Activated naive CD4-positive, alpha-beta T cell treated with anti-CD3 and anti-CD28 coated beads, Interleukin-2, amount 10 ng/mL, durations not matched to agents 7 days and 5 days (primary cell): ENCODE data around the gene LRIT2.

Source experiments
- CTCF ChIA-PET: fragments of 350-600 bp; sonication (Branson Sonifier 250); formaldehyde crosslinking; loops from one replicate; lab custom pipeline; 2021; ENCODE audit warnings: antibody characterized with exemption; lab: Charles Lee
- DNase-seq: peaks from one replicate; pipeline ENCODE4 v3.0.0-alpha.2; 2020
- H3K27ac Mint-ChIP-seq: one replicate; pipeline ENCODE4 v1.8.0; 2021; ENCODE audit warnings: mild to moderate bottlenecking, moderate library complexity, mixed read lengths
- H3K27me3 Mint-ChIP-seq: one replicate; pipeline ENCODE4 v1.8.0; 2021; ENCODE audit warnings: mild to moderate bottlenecking, mixed read lengths
- H3K36me3 Mint-ChIP-seq: one replicate; pipeline ENCODE4 v1.8.0; 2021; ENCODE audit warnings: mixed read lengths
- H3K4me1 Mint-ChIP-seq: one replicate; pipeline ENCODE4 v1.8.0; 2021; ENCODE audit warnings: mixed read lengths
- H3K4me3 Mint-ChIP-seq: one replicate; pipeline ENCODE4 v1.8.0; 2021; ENCODE audit warnings: mild to moderate bottlenecking, moderate library complexity, mixed read lengths
- H3K9me3 Mint-ChIP-seq: one replicate; pipeline ENCODE4 v1.8.0; 2021; ENCODE audit warnings: mixed read lengths

LRIT2 gene, protein sequence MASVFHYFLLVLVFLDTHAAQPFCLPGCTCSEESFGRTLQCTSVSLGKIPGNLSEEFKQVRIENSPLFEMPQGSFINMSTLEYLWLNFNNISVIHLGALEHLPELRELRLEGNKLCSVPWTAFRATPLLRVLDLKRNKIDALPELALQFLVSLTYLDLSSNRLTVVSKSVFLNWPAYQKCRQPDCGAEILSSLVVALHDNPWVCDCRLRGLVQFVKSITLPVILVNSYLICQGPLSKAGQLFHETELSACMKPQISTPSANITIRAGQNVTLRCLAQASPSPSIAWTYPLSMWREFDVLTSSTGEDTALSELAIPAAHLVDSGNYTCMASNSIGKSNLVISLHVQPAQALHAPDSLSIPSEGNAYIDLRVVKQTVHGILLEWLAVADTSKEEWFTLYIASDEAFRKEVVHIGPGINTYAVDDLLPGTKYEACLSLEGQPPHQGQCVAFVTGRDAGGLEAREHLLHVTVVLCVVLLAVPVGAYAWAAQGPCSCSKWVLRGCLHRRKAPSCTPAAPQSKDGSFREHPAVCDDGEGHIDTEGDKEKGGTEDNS

DNA sequence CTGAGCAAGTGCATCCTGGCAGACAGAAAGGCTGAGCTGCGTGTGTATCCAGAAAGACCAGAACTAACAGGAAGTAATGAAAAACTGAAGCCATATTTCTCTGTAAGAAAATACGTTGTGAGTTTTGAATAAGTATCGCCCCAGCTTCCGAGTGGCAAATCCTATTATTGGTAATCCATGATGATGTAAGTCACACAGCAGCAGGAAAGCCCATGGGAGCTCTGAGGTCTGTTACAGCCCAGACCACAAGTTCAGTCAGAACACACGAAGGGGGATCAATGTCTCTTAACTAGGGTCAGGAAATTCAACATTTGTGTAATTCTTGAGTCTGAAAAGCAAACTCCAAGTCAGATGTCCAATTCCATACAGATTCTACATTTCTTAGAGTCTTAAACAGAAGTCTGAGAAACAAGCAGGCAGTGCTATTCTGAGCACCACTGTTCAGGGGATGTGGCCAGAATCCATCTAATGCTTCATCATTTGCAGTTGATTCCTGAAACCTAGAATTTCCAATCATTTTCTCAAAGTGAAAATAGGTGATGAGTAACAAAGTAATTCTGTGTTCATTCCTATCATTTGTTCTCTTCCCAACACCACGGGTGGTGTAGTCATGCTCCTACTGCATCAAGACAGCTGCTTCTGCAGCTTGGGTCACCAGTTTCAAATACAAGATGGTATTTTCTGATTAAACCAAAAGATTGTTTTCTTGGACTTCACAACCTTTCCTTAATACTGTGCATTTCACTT, at the start of gene LRIT2:
LRIT2 (minus strand) TSS at position 118 of the 747 bp plus-strand sequence; CDS start at position 94, 24 bp downstream.
- no peak for DNase-seq
- Mint-ChIP-seq H3K27ac (no peak within 1 kb of the TSS), H3K36me3 (no peaks in the 10 kb centered on the region), H3K27me3 (peaks cover 13% of the 10 kb centered on the region), H3K4me1 (no peaks in the 10 kb centered on the region), H3K4me3 (no peak within 1 kb of the TSS), H3K9me3 (no peaks in the 10 kb centered on the region)
- CTCF ChIA-PET: no interaction called here

DNA sequence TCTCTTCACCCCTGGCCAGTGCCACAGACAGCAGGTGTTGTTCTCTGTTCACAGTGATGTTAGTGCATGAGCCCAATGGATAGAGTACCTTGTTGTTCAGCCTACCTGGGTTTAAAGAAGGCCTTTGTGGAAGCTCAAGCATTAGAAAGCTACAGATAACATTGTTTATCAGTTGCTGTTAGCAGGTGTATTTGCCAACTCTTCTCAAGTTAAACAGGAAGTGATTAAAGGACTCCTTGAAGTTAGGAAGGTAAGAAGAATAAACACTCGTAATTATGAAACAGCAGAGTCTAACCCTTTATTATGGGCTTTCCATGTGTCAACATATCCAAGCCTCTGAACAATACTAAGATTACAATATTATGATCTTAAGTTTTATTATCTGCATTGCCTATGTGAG, 45.4 kb upstream of the LRIT2 start:
- CTCF ChIA-PET: interaction anchor here (12.1 kb wide), 1 partner anchor 268 kb away, joined by 333 read pairs; no protein-coding TSS in a partner anchor
- Mint-ChIP-seq H3K4me1 (peaks cover 21% of the 10 kb centered on the region), H3K27ac (no peak overlapping the region), H3K36me3 (no peaks in the 10 kb centered on the region), H3K27me3 (peaks cover 4% of the 10 kb centered on the region), H3K9me3 (no peaks in the 10 kb centered on the region), H3K4me3 (no peak overlapping the region)
- no peak for DNase-seq

DNA sequence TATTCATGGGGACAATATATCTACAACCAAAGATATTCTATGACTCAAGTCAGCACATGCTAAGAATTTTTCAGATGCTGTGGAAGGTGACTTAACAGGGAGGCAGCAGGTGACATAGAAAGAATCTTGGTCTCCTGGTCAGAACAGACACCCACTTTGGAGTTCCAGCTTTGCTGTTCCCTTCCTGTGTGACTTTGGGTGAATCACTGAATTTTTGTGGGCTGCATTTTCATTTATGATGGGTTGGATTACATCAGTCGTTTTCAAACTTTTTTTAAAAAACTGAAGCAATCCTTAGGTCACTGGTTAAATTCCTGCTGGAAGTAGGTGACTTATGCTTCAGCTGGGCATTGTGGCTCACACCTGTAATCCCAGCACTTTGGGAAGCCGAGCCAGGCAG, 44.4 kb upstream of the LRIT2 start:
- Mint-ChIP-seq H3K27ac (no peak overlapping the region), H3K36me3 (no peaks in the 10 kb centered on the region), H3K4me3 (no peak overlapping the region)

DNA sequence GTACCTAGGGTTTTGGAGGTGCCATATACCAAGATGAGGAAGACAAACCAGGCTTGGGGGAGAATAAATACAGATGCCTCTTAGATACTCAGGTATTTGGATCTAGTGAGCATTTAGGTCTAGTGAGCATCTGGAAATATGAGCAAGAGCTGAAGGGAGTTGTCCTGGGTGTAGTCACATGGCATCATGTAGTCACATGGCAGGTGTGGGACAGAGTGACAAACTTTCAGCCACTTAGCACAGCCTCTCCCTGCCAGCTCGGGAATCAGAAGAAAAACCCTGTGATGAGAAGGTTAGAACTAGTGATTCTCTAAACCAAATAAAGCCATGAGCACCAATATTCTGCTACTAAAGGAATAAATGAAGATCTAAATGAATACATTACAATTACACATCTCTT, 43.8 kb upstream of the LRIT2 start:
- Mint-ChIP-seq H3K27ac (no peak overlapping the region), H3K9me3 (no peaks in the 10 kb centered on the region), H3K36me3 (no peaks in the 10 kb centered on the region), H3K4me3 (no peak overlapping the region), H3K27me3 (peaks cover 8% of the 10 kb centered on the region), H3K4me1 (peaks cover 21% of the 10 kb centered on the region)
- no peak for DNase-seq
- CTCF ChIA-PET: interaction anchor here (1.0 to 12.1 kb wide), 5 partner anchors 31 to 269 kb away, joined by 3 to 333 read pairs (median 22); no protein-coding TSS in a partner anchor

More for the DNA sequence above, 44.4 kb upstream of the LRIT2 start:
- CTCF ChIA-PET: interaction anchor here (2.0 to 12.1 kb wide), 2 partner anchors 60 to 269 kb away, joined by 6 to 333 read pairs; no protein-coding TSS in a partner anchor
- Mint-ChIP-seq H3K27me3 (peaks cover 8% of the 10 kb centered on the region), H3K9me3 (no peaks in the 10 kb centered on the region), H3K4me1 (peaks cover 21% of the 10 kb centered on the region)
- DNase-seq: no peak

DNA sequence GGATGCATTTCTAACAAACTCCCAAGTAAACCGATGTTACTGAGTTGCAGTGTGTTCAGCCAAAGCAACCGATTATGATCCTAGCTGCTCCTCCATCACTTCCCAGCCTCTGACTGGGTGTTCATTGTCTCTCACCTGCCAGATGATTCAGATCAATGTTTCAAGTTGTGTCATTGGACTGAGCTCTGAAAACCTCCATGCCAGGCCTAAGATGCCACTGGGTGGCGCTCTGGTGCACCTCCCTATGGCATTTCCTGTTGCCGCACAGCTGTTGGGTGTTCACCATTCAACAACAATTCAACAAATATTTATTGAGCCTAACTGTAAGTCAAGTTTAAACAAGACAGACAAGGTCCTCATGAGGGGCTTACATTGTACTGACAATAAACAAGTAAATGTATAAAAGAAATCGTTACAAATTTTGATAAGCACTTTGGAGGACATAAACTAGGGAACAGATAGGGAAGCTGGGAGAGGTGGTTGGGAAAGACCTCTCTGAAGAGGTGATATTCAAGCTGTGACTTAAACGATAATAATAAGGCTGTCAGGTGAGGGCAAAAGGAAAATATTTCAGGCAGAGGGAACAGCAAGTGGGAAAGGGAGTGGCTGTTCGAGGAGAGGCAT, 42.3 kb upstream of the LRIT2 start:
- no peaks in the 10 kb centered on the region for H3K9me3 Mint-ChIP-seq
- peak; percentile 83 for DNase-seq
- H3K27me3 Mint-ChIP-seq: peaks cover 15% of the 10 kb centered on the region
- H3K36me3 Mint-ChIP-seq: no peaks in the 10 kb centered on the region
- H3K27ac Mint-ChIP-seq: no peak overlapping the region
- H3K4me1 Mint-ChIP-seq: peaks cover 21% of the 10 kb centered on the region
- CTCF ChIA-PET: interaction anchor here (0.6 to 12.1 kb wide), 32 partner anchors 8 to 761 kb away, joined by 3 to 333 read pairs (median 4); partner anchors contain the start of gene CCSER2
- H3K4me3 Mint-ChIP-seq: no peak overlapping the region

DNA sequence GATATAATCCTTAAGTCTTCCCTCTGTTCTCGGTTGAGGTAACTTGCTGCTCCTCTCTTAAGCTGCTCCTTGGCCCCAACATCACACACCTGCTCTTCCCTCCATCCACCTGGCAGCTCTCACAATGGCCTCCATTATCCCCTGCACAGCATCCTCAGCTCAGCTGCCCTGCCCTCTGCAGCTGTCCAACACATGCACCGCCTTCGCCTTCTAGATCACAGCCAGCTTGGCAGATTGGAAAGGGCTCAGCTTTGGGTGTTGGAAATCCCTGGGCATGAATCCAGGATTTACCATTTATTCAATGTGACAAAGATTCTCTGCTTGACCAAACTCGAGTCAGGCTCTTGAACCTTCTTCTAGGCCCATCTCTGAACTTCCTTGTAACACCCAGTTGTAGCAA, 40.1 kb upstream of the LRIT2 start:
- no peaks in the 10 kb centered on the region for H3K36me3 Mint-ChIP-seq
- H3K4me3 Mint-ChIP-seq: no peak overlapping the region
- H3K27ac Mint-ChIP-seq: no peak overlapping the region
- H3K27me3 Mint-ChIP-seq: peaks cover 32% of the 10 kb centered on the region
- H3K9me3 Mint-ChIP-seq: no peaks in the 10 kb centered on the region
- H3K4me1 Mint-ChIP-seq: peaks cover 16% of the 10 kb centered on the region
- CTCF ChIA-PET: interaction anchor here (0.9 to 12.1 kb wide), 15 partner anchors 8 to 273 kb away, joined by 3 to 333 read pairs (median 5); no protein-coding TSS in a partner anchor
- no peak for DNase-seq

DNA sequence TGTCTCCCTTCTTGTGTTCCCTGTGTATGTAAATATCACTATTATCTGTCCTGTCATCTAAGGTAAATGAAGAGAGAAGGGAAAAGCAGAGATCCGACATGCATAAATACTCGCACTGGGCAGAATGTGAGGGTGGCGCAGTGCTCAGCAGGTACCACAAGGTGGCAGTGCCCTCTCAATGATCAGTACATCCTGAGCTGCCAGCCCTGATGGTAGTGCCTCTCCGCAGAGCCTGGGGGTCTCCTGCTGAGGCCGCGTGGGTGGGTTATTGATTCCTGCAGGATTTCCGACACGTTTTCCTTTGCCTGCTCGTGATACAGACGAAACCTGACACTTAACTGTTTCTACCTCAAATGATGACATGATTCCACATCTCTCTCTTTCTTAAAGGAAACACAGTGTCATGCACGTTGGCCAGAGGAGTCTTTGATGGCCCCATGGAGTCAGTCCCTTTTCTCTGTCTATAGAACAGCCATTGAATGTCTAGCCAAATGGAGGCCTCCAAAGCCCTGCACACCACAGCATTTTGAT, 39.3 kb upstream of the LRIT2 start:
- H3K27ac Mint-ChIP-seq: no peak overlapping the region
- H3K9me3 Mint-ChIP-seq: no peaks in the 10 kb centered on the region
- CTCF ChIA-PET: interaction anchor here (0.9 to 12.1 kb wide), 15 partner anchors 10 to 451 kb away, joined by 3 to 333 read pairs (median 4); no protein-coding TSS in a partner anchor
- peaks cover 29% of the 10 kb centered on the region for H3K27me3 Mint-ChIP-seq
- H3K4me1 Mint-ChIP-seq: peaks cover 16% of the 10 kb centered on the region
- DNase-seq: peak; percentile 82
- no peak overlapping the region for H3K4me3 Mint-ChIP-seq
- no peaks in the 10 kb centered on the region for H3K36me3 Mint-ChIP-seq

DNA sequence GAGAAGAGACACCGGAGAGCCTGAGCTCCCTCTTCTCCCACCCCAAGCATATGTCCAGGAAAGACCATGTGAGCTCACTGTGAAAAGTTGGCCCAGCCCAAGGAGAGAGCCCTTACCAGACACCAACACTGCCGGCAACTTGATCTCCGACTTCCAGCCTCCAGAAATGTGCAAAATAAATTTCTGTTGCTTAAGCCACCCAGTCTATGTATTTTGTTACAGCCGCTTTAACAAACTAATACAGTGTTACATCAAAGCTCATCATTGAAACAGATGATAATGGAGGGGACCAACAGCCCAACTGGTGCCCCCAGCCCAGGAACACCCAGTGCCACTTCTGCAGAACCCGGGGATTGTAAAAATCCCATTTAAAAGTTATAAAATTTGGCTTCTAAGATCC, 38.4 kb upstream of the LRIT2 start:
- peaks cover 28% of the 10 kb centered on the region for H3K27me3 Mint-ChIP-seq
- peaks cover 12% of the 10 kb centered on the region for H3K4me1 Mint-ChIP-seq
- no peak for DNase-seq
- no peak overlapping the region for H3K27ac Mint-ChIP-seq
- H3K9me3 Mint-ChIP-seq: no peaks in the 10 kb centered on the region
- no peaks in the 10 kb centered on the region for H3K36me3 Mint-ChIP-seq
- CTCF ChIA-PET: interaction anchor here (0.9 to 12.1 kb wide), 7 partner anchors 9 to 452 kb away, joined by 3 to 333 read pairs (median 4); no protein-coding TSS in a partner anchor
- H3K4me3 Mint-ChIP-seq: no peak overlapping the region

DNA sequence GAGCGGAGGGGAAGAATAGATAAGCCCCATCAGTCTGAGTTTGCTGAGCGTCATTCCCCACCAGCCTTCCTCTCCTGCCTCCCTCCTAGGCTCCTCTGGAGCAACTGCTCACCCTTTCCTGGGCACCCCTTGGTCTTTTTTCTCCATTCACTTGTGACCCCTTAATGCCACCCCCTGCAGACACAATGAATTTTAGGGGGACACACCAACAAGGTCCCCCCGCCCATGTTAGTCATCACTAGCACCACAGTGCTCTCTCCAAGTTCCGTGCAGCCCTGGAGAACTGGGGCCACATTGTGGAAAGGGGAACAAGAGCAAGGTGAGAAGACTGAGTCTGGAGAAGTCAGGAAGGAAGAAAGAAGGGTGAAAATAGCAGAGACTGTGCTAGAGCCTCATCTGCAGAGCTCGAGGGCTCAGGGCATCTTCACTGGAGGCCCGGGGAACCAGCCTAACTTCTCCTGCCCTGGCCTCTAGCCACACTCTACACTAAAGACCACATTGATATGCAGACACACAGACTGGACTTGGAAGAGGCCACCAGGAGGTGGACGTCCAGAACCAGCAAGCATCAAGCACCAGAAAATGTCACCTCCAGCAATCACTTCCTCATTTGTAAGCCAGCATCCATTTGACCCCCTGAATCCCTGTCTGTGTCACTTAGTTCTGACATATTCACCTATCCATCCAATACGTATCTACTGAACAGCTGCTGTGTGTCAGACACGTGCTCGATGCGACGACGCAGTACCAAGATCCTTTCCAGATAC, 37.0 kb upstream of the LRIT2 start:
- Mint-ChIP-seq H3K9me3 (no peaks in the 10 kb centered on the region), H3K4me3 (no peak overlapping the region), H3K36me3 (no peaks in the 10 kb centered on the region), H3K4me1 (peaks cover 2% of the 10 kb centered on the region), H3K27me3 (peaks cover 28% of the 10 kb centered on the region), H3K27ac (no peak overlapping the region)
- DNase-seq: no peak
- CTCF ChIA-PET: interaction anchor here (12.1 kb wide), 1 partner anchor 276 kb away, joined by 333 read pairs; no protein-coding TSS in a partner anchor

DNA sequence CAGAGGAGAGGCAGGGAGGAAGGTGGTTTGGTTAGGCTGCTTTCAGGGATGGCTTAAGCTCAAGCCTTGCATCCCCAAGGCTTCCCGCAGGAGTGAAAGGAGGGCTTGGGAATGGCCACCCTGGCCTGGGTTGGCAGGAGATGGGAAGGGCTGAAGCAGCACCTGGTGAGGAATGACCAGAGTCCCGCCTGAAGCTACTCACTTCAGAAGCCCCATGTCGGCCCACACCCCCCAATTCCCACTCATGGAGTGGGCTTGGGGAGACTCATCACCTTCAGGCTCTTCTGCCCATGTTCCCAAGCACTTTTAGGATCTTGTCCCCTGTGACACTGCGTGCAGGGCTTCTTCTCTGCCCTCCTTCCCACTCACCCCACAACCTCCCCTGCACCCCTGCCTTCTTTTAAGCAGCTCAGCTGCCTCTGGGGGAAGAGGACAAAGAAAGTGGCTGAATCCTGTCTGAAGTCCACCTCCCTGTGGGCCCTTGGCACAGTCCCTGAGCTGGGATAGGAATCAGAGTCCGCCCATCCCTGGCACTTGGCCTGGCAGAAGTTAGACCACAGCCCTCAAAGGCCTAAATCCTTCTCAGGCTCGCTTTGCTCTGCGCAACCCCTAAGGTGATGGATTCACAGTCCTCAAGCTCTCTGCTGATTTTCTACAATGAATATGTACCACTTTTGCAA, 36.0 kb upstream of the LRIT2 start:
- DNase-seq: no peak
- no peaks in the 10 kb centered on the region for H3K9me3 Mint-ChIP-seq
- H3K4me3 Mint-ChIP-seq: no peak overlapping the region
- CTCF ChIA-PET: interaction anchor here (0.7 to 12.1 kb wide), 2 partner anchors 114 to 277 kb away, joined by 3 to 333 read pairs; no protein-coding TSS in a partner anchor
- H3K36me3 Mint-ChIP-seq: no peaks in the 10 kb centered on the region
- peaks cover 37% of the 10 kb centered on the region for H3K27me3 Mint-ChIP-seq
- H3K4me1 Mint-ChIP-seq: peaks cover 5% of the 10 kb centered on the region
- H3K27ac Mint-ChIP-seq: no peak overlapping the region

DNA sequence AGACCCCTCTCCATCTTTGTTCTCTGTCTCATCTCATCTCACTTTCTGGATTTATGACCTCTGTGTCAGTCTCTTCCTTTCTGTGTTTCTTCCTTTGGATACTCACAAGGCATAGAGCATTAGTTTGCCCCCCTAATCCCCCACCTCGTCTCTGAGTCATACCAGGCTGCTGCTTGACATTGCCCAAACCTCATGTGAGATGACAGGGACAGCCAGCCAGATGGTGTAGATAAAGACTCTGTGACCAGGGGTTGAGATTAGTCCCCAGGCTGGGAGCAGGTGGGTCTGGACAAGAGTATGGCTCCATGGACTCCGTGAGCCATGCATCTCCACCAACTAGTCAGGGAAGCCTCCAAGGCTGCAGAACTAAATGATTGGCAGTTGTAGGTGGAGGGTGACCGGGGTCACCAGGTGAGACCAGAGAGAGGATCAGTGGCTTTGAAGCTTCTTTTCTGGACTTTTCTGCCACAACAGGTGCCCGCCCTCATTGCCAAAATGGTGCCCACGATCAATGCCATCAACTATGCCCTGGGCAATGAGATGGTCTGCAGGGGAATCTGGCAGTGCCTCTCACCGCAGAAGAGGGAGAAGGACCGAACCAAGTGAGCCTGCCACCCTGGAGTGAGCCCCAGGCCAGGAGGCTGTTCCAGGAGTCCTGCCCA, 32.8 kb upstream of the LRIT2 start:
- peaks cover 37% of the 10 kb centered on the region for H3K27me3 Mint-ChIP-seq
- H3K36me3 Mint-ChIP-seq: no peaks in the 10 kb centered on the region
- peaks cover 5% of the 10 kb centered on the region for H3K4me1 Mint-ChIP-seq
- CTCF ChIA-PET: interaction anchor here (0.6 to 2.6 kb wide), 7 partner anchors 11 to 280 kb away, joined by 3 to 17 read pairs (median 3); no protein-coding TSS in a partner anchor
- no peak for DNase-seq
- H3K9me3 Mint-ChIP-seq: no peaks in the 10 kb centered on the region
- H3K27ac Mint-ChIP-seq: no peak overlapping the region
- no peak overlapping the region for H3K4me3 Mint-ChIP-seq
